ENCODE data around the gene DQX1.
"Not testable (repeated sequence)": the region's sequence is repeated elsewhere in the genome, so short reads cannot be mapped to it uniquely, and the experiment has no call there.

The DQX1 gene

DNA sequence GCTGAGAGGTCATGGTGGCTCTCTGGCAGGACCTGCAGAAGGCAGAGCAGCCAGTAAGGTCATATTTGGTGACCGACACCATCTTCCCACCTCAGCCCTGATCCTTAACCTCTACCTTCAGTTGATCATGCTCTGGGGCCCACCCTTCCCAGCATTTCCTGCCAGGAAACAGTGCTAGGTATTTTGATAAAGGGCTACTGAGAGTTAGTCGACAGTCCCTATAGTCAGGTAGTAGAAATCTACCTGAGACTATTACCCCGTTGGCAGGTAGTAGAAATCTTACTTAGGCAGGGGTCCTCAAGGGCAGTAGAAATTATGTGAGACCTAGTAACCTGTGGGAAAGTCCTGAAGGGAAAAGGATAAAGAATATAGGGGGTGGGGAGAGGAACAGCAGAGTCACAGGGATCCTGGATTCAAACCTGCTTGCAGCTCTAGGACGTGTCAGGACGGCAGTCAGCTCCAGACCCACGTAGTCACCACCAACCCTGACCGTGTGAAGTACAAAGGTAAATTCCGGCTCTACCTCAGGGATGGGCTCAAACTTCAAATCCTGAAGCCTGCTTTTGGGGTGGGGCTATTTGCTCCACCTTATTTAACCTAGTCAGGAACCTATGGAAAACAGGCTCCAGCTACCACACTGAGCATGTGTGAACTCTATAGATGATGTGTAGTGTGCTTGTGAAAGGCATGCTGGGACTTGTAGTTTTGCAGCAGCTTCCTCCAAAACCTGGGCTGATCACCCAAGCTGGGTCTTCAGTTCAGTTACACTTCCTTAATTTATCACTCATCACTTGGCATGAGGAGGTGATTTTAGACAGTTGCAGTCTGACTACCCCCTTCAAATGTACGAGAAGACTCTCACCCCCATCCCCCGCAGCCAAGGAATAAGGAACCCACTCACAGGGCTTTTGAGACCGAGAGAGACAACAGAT lies at the start of gene DQX1:
DQX1 (minus strand) TSS at position 515 of the 932 bp plus-strand sequence; CDS start at position 13, 502 bp downstream.
- peak; percentile 51 for DNase-seq (ENCODE audit: low spot score)

GRCh38 chr2:74575320-74575719 lies 49.3 kb upstream of the DQX1 start:
- DNase-seq (ENCODE audit: low spot score): no peak

DNA sequence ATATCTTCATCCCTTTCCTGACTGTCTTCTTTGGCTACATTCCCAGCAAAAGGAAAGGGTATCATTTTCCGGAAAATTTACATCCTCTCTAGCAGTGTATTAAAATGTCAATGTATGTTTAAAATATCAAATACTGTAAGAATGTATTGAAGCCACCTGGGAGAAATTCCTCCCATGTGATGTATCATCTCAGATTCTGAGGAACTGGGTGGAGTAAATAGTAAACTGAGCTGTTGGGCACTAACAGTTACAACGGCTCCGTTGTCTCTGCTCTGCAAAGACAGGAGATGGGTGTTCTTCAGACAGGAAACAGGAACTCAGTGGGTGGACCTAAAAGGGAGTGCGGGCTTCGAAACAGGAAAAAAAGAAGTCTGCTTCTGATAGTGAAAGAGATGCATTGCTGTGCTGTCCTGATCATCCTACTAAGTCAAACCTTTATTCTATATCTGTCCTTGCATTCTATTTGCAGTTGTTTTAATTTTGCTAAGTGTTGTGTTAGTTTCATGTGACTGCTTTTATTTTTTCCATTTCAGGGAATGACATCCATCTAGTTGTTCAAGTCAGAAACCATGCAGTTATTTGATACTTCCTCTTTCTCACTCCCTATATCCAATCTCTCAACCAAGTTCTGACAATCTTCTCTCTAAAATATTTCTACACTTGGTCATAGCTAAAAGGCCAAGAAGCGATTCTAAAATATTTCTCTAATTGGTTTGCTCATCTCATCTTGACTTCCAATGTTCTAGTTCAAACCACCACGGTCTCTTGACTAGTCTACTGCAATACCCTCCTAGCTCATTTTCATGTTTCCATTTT lies 47.9 kb upstream of the DQX1 start:
- no peak for DNase-seq (ENCODE audit: low spot score)

DNA sequence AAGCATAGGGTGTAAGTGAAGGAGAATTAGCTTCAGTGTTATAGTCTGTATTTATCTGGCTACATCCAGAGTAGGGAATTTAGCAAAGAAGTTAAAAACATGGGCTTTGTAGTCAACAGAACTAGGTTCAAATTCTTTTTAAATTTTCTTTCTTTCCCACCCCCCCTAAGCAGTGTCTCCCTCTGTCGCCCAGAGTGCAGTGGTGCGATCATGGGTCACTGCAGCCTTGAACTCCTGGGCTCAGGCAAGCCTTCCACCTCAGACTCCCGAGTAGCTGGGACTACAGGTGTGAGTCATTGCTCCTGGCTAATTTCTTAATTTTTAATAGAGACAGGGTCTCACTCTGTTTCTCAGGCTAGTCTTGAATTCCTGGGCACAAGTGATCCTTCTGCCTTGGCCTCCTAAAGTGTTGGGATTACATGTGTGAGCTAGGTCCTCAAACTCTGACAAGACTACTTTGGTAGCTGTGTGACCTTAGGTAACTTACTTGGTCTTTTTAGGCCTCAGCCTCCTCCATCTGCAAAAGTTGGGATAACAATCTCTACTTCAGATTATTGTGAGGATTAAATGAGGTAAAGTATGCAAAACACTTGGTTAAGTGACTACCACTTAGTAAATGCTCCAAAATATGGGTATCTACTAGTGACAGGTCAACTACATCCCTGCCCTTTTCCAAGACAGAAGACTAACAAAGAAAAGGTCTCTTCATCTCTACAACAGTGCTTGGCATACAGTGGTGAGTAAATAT lies 46.3 kb upstream of the DQX1 start:
- DNase-seq (ENCODE audit: low spot score): no peak

- DNase-seq (ENCODE audit: low spot score): no peak
Observed at GRCh38 chr2:74571058-74571457, 45.0 kb upstream of the DQX1 start.

DNA sequence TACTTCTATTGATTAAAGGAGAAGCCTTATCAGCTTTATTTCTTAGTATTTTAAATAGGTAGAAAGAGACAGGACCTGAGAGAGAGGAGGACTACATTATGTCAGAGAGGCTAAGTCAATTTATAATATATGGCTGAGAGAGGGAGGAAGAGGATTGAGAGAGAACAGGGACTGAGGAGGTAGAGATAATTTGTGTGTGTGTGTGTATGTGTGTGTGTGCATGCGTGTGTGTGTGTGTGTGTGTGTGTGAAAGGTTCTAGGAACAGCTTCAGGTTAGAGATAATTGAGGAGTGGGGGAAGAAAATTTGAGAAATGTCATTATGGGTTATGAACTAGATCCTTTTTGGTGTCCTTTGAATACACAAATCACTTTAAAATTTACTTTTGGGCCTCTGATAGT lies 43.7 kb upstream of the DQX1 start:
- no peak for DNase-seq (ENCODE audit: low spot score)

GRCh38 chr2:74567881-74568280 lies 41.9 kb upstream of the DQX1 start:
- no peak for DNase-seq (ENCODE audit: low spot score)

DNA sequence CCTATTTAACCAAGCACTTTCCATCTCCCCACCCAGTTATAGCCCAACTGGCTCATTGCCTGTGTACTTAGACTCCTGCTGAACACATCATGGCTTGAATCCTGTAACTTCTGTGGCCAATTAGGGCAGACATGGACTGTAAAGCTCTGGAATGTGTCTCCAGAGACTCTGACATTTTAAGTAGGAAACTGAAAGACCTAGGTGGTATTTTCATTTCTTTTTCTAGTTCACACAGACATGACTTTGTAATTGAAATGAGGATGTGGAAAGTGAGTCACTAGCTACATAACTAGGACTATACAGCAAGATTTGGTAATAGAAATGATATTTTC lies 40.7 kb upstream of the DQX1 start:
- DNase-seq (ENCODE audit: low spot score): no peak

GRCh38 chr2:74566076-74566753 lies 40.2 kb upstream of the DQX1 start:
- DNase-seq (ENCODE audit: low spot score): no peak

GRCh38 chr2:74564222-74564621 lies 38.2 kb upstream of the DQX1 start:
- DNase-seq (ENCODE audit: low spot score): no peak

DNA sequence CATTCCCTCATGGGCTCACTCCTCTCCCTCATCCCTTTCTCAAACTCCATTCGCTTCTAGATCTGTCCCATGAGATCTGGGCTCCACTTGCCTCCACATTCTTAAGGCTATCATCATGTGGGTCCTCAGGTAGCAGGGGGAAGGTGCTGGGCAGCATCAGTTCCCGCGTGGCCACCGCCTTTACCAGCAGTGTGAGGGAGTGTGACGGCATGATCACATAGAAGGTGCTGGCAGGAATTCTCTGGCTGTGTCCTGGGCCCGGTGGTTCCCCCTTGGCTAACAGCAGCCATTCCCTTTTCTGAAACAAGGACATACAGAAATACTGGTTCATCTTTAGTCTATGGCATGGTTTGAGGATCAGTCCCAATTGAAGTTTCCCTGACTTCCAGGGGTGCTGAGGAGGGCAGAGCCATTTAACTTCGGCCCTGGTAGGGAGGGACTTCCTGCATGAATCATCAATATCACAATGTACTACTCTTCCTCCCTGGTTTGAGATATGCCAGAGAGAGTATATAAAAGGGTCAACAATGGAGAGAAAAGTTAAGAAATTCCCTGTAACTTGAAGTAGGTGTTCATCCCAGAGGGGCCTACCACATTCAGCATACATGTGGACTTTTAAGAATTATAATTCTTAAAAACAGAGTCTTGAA lies 36.2 kb upstream of the DQX1 start:
- DNase-seq (ENCODE audit: low spot score): no peak

- DNase-seq (ENCODE audit: low spot score): not testable (repeated sequence)
Observed at GRCh38 chr2:74561022-74561421, 35.0 kb upstream of the DQX1 start.

DNA sequence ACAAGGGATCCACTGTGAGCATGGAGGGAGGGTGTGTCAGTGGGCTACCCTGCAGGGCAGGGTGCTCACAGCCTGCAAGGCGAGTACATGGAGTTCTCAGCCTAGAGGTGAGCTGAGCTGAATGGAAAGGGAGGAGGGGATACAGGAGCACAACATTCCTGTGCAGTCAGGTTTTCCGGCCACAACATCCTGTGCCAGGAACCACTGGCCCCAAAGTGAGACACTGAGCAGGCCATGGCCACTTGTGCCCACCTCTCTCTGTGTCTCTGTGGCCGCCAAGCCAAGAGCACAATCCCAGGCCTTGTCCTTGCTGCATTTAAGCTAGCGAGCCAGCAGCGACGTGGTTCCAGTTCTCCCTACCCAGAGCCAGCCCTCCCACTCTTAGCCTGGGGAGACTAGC lies 34.6 kb upstream of the DQX1 start:
- DNase-seq (ENCODE audit: low spot score): no peak

DNA sequence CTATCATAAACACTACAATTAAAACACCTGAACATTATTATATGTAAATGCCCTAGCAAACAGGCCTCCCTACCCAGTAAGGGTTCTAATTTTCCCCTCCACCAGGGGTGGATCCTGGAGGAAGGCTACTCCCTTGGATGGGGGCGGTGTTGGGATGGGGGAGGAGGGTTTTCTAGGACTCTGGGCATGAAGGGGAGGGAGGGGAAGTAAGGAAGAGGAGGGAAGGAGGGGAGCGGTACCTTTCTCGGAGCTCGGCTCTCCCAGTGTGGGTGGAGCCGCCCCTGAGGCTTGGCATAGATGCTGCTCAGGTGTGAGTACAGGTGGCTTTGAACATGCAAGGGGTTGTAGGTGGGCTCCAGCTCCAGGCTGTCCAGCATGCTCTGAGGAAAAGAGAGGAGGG lies 33.9 kb upstream of the DQX1 start:
- DNase-seq (ENCODE audit: low spot score): no peak

- DNase-seq (ENCODE audit: low spot score): no peak
Observed at GRCh38 chr2:74558284-74559230, 32.5 kb upstream of the DQX1 start.

GRCh38 chr2:74556831-74557370 lies 30.9 kb upstream of the DQX1 start:
- no peak for DNase-seq (ENCODE audit: low spot score)

DNA sequence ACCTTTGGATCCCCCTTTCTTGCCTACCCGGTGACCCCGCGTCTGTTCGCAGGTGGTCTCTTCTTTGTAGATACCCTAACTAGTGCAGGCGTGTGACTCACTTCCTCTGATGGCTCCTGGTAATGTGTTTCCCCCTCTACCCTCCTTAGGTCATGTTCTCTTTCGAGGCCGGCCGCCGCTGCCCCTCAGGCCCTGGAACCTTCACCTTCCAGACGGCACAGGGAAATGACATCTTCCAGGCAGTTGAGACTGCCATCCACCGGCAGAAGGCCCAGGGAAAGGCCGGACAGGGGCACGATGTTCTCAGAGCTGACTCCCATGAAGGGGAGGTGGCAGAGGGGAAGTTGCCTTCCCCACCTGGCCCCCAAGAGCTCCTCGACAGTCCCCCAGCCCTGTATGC lies 30.1 kb upstream of the DQX1 start:
- no peak for DNase-seq (ENCODE audit: low spot score)

DNA sequence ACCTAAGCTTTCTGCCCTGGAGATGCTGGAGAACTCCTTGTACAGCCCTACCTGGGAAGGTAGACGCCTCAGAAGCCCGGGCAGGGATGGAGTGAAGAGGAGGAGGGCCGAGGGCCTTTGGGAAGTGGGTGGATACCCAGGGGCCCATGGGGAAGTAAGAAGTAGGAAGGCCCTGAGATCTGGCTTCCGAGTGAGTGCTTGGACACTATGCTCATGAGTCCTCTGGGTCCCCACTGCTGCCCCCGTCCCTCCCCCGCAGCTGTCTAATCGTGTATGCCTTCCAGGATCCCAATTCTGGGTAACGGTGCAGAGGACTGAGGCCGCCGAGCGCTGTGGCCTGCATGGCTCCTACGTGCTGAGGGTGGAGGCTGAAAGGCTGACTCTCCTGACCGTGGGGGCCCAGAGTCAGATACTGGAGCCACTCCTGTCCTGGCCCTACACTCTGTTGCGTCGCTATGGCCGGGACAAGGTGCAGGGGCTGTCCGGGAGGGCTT lies 29.6 kb upstream of the DQX1 start:
- DNase-seq (ENCODE audit: low spot score): no peak

GRCh38 chr2:74554820-74555531 lies 28.9 kb upstream of the DQX1 start:
- peak; percentile 71 for DNase-seq (ENCODE audit: low spot score)
